IMR-90 (cell line): ENCODE results near the gene OR7A10. TPM values are rescaled to one million over a fixed set of nuclear protein-coding genes. Genes with fewer than 3 reads are reported as not detected.

Experiments
- ATAC-seq: fragments of 200-7000 bp; cut with Tn5 transposase; 2 replicates; pipeline ENCODE4 v1.9.1; 2020; ENCODE audit warnings: low read depth, mild to moderate bottlenecking, moderate library complexity
- BruUV-seq: library from RNA; stranded (reverse); fragments of 400-500 nt; replicated peaks from 2 replicates; lab custom pipeline; 2021; lab: Mats Ljungman, UMichigan
- CTCF ChIA-PET: fragments of 300-600 bp; formaldehyde crosslinking; extraction: SDS; loops from one replicate; lab custom pipeline; 2021; ENCODE audit warnings: antibody characterized with exemption; lab: Yijun Ruan, JAX
- POLR2A ChIA-PET: fragments of 300-600 bp; sonication (Branson Sonifier 250); formaldehyde crosslinking; loops from one replicate; lab custom pipeline; 2022; ENCODE audit warnings: antibody characterized with exemption; ENCODE audit not compliant: unreplicated experiment; lab: Charles Lee
- DNase-seq: peaks from one replicate; pipeline ENCODE4 v3.0.0; 2013
- H2AFZ ChIP-seq: replicated peaks from 2 replicates; pipeline ENCODE3; 2013; ENCODE audit warnings: low read length, mild to moderate bottlenecking; ENCODE audit not compliant: poor library complexity
- H2AK5ac ChIP-seq: 2 replicates; pipeline ENCODE4 v1.6.1; 2013; ENCODE audit warnings: low read depth, low read length, inconsistent platforms
- H2AK9ac ChIP-seq: replicated peaks from 2 replicates; pipeline ENCODE3; 2013; ENCODE audit warnings: mild to moderate bottlenecking, low read depth, low read length, moderate library complexity; ENCODE audit not compliant: poor library complexity
- H2BK120ac ChIP-seq: 2 replicates; pipeline ENCODE4 v1.6.1; 2013; ENCODE audit warnings: low read depth, low read length, inconsistent platforms
- H2BK15ac ChIP-seq: 3 replicates; pipeline ENCODE4 v1.6.1; 2013; ENCODE audit warnings: low read depth, low read length, inconsistent platforms
- H2BK20ac ChIP-seq: 2 replicates; pipeline ENCODE4 v1.6.1; 2013; ENCODE audit warnings: low read depth, mild to moderate bottlenecking, inconsistent platforms, low read length, moderate library complexity
- H2BK5ac ChIP-seq: 2 replicates; pipeline ENCODE4 v1.6.1; 2013; ENCODE audit warnings: mild to moderate bottlenecking, low read depth, low read length, inconsistent platforms; ENCODE audit not compliant: poor library complexity, severe bottlenecking
- H3K14ac ChIP-seq: replicated peaks from 2 replicates; pipeline ENCODE4 v1.6.1; 2013; ENCODE audit warnings: low read depth, low read length, inconsistent platforms
- H3K18ac ChIP-seq: 2 replicates; pipeline ENCODE4 v1.6.1; 2013; ENCODE audit warnings: low read depth, low read length, control low read depth
- H3K23ac ChIP-seq: 2 replicates; pipeline ENCODE4 v1.6.1; 2013; ENCODE audit warnings: low read depth, low read length, inconsistent platforms
- H3K27ac ChIP-seq: 2 replicates; pipeline ENCODE4 v1.5.1; 2013; ENCODE audit warnings: mild to moderate bottlenecking, control low read depth, low read length; ENCODE audit not compliant: insufficient read depth
- H3K27me3 ChIP-seq: 2 replicates; pipeline ENCODE4 v1.6.1; 2013; ENCODE audit warnings: low read length; ENCODE audit not compliant: control insufficient read depth, insufficient read depth
- H3K36me3 ChIP-seq: 2 replicates; pipeline ENCODE4 v1.6.1; 2013; ENCODE audit warnings: low read length, mixed read lengths; ENCODE audit not compliant: control insufficient read depth, insufficient read depth
- H3K4ac ChIP-seq: 2 replicates; pipeline ENCODE4 v1.6.1; 2013; ENCODE audit warnings: low read depth, low read length, inconsistent platforms
- H3K4me1 ChIP-seq: 2 replicates; pipeline ENCODE4 v1.6.1; 2013; ENCODE audit warnings: low read length, mixed read lengths; ENCODE audit not compliant: control insufficient read depth, insufficient read depth
- H3K4me2 ChIP-seq: 2 replicates; pipeline ENCODE4 v1.6.1; 2013; ENCODE audit warnings: low read depth, mild to moderate bottlenecking, control low read depth, low read length, moderate library complexity
- H3K4me3 ChIP-seq: 2 replicates; pipeline ENCODE4 v1.5.1; 2013; ENCODE audit warnings: low read depth, mild to moderate bottlenecking, control low read depth, low read length, moderate library complexity; ENCODE audit not compliant: insufficient read depth
- H3K56ac ChIP-seq: 2 replicates; pipeline ENCODE4 v1.6.1; 2013; ENCODE audit warnings: low read length, inconsistent platforms; ENCODE audit not compliant: insufficient read depth; ENCODE audit errors: extremely low read depth
- H3K79me1 ChIP-seq, 2 experiments: 2 replicates each; pipeline ENCODE4 v1.6.1; 2013; ENCODE audit warnings: low read length in 2 of 2, inconsistent platforms in 1 of 2, low read depth in 1 of 2
- H3K9ac ChIP-seq: 2 replicates; pipeline ENCODE4 v1.6.1; 2013; ENCODE audit warnings: low read depth, low read length, control low read depth
- H3K9me1 ChIP-seq: 2 replicates; pipeline ENCODE4 v1.6.1; 2013; ENCODE audit warnings: low read length, inconsistent platforms; ENCODE audit not compliant: insufficient read depth
- H3K9me3 ChIP-seq: 2 replicates; pipeline ENCODE4 v1.6.1; 2013; ENCODE audit warnings: low read length; ENCODE audit not compliant: control insufficient read depth, insufficient read depth
- H4K20me1 ChIP-seq: 2 replicates; pipeline ENCODE4 v1.6.1; 2013; ENCODE audit warnings: low read length, inconsistent platforms; ENCODE audit not compliant: insufficient read depth
- H4K5ac ChIP-seq: 2 replicates; pipeline ENCODE4 v1.6.1; 2013; ENCODE audit warnings: mild to moderate bottlenecking, low read depth, low read length, control low read depth
- H4K8ac ChIP-seq, 2 experiments: 2 replicates each; pipeline ENCODE4 v1.6.1; 2013; ENCODE audit warnings: low read depth in 2 of 2, low read length in 2 of 2, control low read depth in 1 of 2, inconsistent platforms in 1 of 2
- H4K91ac ChIP-seq: 2 replicates; pipeline ENCODE4 v1.6.1; 2013; ENCODE audit warnings: low read depth, low read length, inconsistent platforms; ENCODE audit not compliant: insufficient read depth
- BHLHE40 ChIP-seq: fragments of 150-350 bp; IDR thresholded peaks from 2 replicates; pipeline ENCODE4 v1.6.1; 2016; ENCODE audit warnings: mild to moderate bottlenecking, low read depth, low read length
- CEBPB ChIP-seq: IDR thresholded peaks from 2 replicates; pipeline ENCODE4 v1.6.1; 2012; ENCODE audit warnings: low read depth, low read length, improper control_type of control experiment
- ELK1 ChIP-seq: fragments of 150-350 bp; IDR thresholded peaks from 2 replicates; pipeline ENCODE4 v1.6.1; 2016; ENCODE audit warnings: low read depth, mild to moderate bottlenecking, low read length, moderate library complexity, borderline replicate concordance
- FOS ChIP-seq: fragments of 150-350 bp; IDR thresholded peaks from 2 replicates; pipeline ENCODE4 v1.6.1; 2016; ENCODE audit warnings: low read depth, low read length
- MXI1 ChIP-seq: IDR thresholded peaks from 2 replicates; pipeline ENCODE4 v1.6.1; 2012; ENCODE audit warnings: low read depth, mild to moderate bottlenecking, low read length, moderate library complexity, borderline replicate concordance
- NFE2L2 ChIP-seq: fragments of 150-350 bp; IDR thresholded peaks from 2 replicates; pipeline ENCODE4 v1.6.1; 2016; ENCODE audit warnings: low read depth, mild to moderate bottlenecking, low read length
- POLR2A ChIP-seq: IDR thresholded peaks from 2 replicates; pipeline ENCODE4 v1.6.1; 2012; ENCODE audit warnings: mild to moderate bottlenecking, low read depth, low read length
- RCOR1 ChIP-seq: IDR thresholded peaks from 2 replicates; pipeline ENCODE4 v1.6.1; 2012; ENCODE audit warnings: mild to moderate bottlenecking, low read length, improper control_type of control experiment; ENCODE audit not compliant: insufficient replicate concordance
- RFX5 ChIP-seq: IDR thresholded peaks from 2 replicates; pipeline ENCODE4 v1.8.0; 2012; ENCODE audit warnings: low read depth, mild to moderate bottlenecking, low read length, moderate library complexity
- USF2 ChIP-seq: fragments of 150-350 bp; IDR thresholded peaks from 2 replicates; pipeline ENCODE4 v1.6.1; 2017; ENCODE audit warnings: mild to moderate bottlenecking, antibody characterized with exemption, low read length, low read depth
- WGBS, 2 experiments: methylation state at CpG; one replicate each; pipeline versions ENCODE4 v1.1.5 to v1.1.7; 2013; ENCODE audit warnings: missing lambda C conversion rate in 2 of 2; ENCODE audit not compliant: insufficient read length in 1 of 2; ENCODE audit errors: extremely low coverage in 2 of 2; 5-methylcytosine and 5-hydroxymethylcytosine counted together
- dilution Hi-C: fragments of 300-500 bp; cut with HindIII; formaldehyde crosslinking; loops from one replicate; pipeline ENCODE4 v1.14.3; 2018; ENCODE audit warnings: low sequenced_read_pairs; ENCODE audit not compliant: unreplicated experiment
- in situ Hi-C: fragments of 300-500 bp; cut with MboI; formaldehyde crosslinking; loops from 3 replicates; pipeline ENCODE4 v1.14.3; 2019; ENCODE audit warnings: low sequenced_read_pairs, inconsistent platforms, mixed read lengths
- intact Hi-C: fragments of 100-400 bp; cut with micrococcal nuclease; formaldehyde crosslinking; loops from 2 replicates; pipeline ENCODE4 v1.10.0; 2022
- polyA plus RNA-seq, 3 experiments: library from polyadenylated mRNA; depleted of rRNA; stranded (reverse); fragments of >200 nt; gene quantifications; 2 replicates each; pipeline ENCODE4 v1.2.3, GENCODE V29; 2012; ENCODE audit warnings: low replicate concordance in 1 of 3
- total RNA-seq: library from RNA; depleted of rRNA; stranded (reverse); fragments of >200 nt; gene quantifications from 2 replicates; pipeline ENCODE4 v1.2.3, GENCODE V29; 2012

OR7A10 gene
- total and polyA plus RNA-seq, 2 of the 4 experiments (the other 2 are of a cell fraction): not detected

GRCh38 chr19:14809272-14810057 lies 39.3 kb downstream of the OR7A10 start:
- no peaks in the 10 kb centered on the region for H3K4me1 ChIP-seq
- H4K91ac ChIP-seq: no peak overlapping the region
- no peak for DNase-seq
- H3K23ac ChIP-seq: no peak overlapping the region
- H2AK9ac ChIP-seq: no peak overlapping the region
- no peak overlapping the region for H2BK20ac ChIP-seq
- H3K79me1 ChIP-seq: no peaks in the 10 kb centered on the region
- H3K56ac ChIP-seq: no peak overlapping the region
- no peak overlapping the region for H4K8ac ChIP-seq
- ChIA-PET CTCF (no interaction called here), POLR2A (no interaction called here)
- H4K20me1 ChIP-seq: no peaks in the 10 kb centered on the region
- BruUV-seq: no TSS peak
- no peak overlapping the region for H2AFZ ChIP-seq
- dilution Hi-C loops (no loop called here), in situ Hi-C loops (no loop called here), intact Hi-C loops (no loop called here)
- no peak overlapping the region for H3K4me3 ChIP-seq
- TF ChIP-seq USF2: no peak
- no peak for TF ChIP-seq FOS
- no peak for TF ChIP-seq ELK1
- TF ChIP-seq BHLHE40: no peak
- TF ChIP-seq MXI1: no peak
- TF ChIP-seq RFX5: no peak
- TF ChIP-seq POLR2A: no peak
- TF ChIP-seq CEBPB: no peak
- no peak for TF ChIP-seq NFE2L2
- no peak for TF ChIP-seq RCOR1
- H2BK5ac ChIP-seq: no peak overlapping the region
- ATAC-seq: no peak
- H3K18ac ChIP-seq: no peak overlapping the region
- H3K36me3 ChIP-seq: no peaks in the 10 kb centered on the region
- no peaks in the 10 kb centered on the region for H3K27me3 ChIP-seq
- H3K14ac ChIP-seq: no peak overlapping the region
- H3K9ac ChIP-seq: no peak overlapping the region
- no peak overlapping the region for H2BK120ac ChIP-seq
- H2AK5ac ChIP-seq: no peak overlapping the region
- no peak overlapping the region for H3K27ac ChIP-seq
- H3K4me2 ChIP-seq: no peak overlapping the region
- peaks cover 5% of the 10 kb centered on the region; the same call in 1 of the 2 replicates for H3K9me3 ChIP-seq
- WGBS, 2 experiments: 19% methylated on average over 3 of the region's 9 CpGs; no CpG with 5 or more reads in 1 of the 2 experiments
- H3K4ac ChIP-seq: no peak overlapping the region
- H2BK15ac ChIP-seq: no peak overlapping the region
- no peaks in the 10 kb centered on the region for H3K9me1 ChIP-seq
- no peak overlapping the region for H4K5ac ChIP-seq
